K562 (cell line): ENCODE measurements around the gene KRT77. TPM values are rescaled to one million over a fixed set of nuclear protein-coding genes. Genes with fewer than 3 reads are reported as not detected.

Experiments
- CTBP1 ChIP-seq: fragments of 450-650 bp; IDR thresholded peaks from 2 replicates; pipeline ENCODE4 v1.6.1; 2016; ENCODE audit warnings: borderline replicate concordance
- ELF2 ChIP-seq: fragments of 250-450 bp; sonication (Bioruptor Pico); IDR thresholded peaks from 2 replicates; pipeline ENCODE4 v1.5.0; 2021; ENCODE audit warnings: mild to moderate bottlenecking
- FOXJ2 ChIP-seq: fragments of 200-800 bp; sonication (Bioruptor generic); IDR thresholded peaks from 2 replicates; pipeline ENCODE4 v1.6.1; 2016; ENCODE audit warnings: missing genetic modification characterization, missing compliant biosample characterization
- KLF16 ChIP-seq: IDR thresholded peaks from 2 replicates; pipeline ENCODE4 v1.6.1; 2016; ENCODE audit warnings: antibody characterized with exemption
- LEF1 ChIP-seq: fragments of 450-650 bp; IDR thresholded peaks from 2 replicates; pipeline ENCODE4 v1.6.1; 2016; ENCODE audit warnings: mild to moderate bottlenecking
- RAD21 ChIP-seq, 2 experiments: fragments of 250-450 bp in 1 of 2; fragments of 450-650 bp in 1 of 2; sonication (Bioruptor Pico) in 1 of 2; formaldehyde crosslinking in 1 of 2; IDR thresholded peaks in 1 of 2; conservative IDR thresholded peaks in 1 of 2; 2 replicates each; pipeline versions ENCODE4 v1.4.0 to v1.8.0; 2020 to 2022; ENCODE audit warnings: mild to moderate bottlenecking in 2 of 2, moderate library complexity in 1 of 2
- RBM15 ChIP-seq: fragments of 200-400 bp; formaldehyde crosslinking; IDR thresholded peaks from 2 replicates; pipeline ENCODE4 v1.6.1; 2018; ENCODE audit warnings: mild to moderate bottlenecking, low read length, moderate library complexity; ENCODE audit not compliant: insufficient read depth
- RCOR1 ChIP-seq, 2 experiments: IDR thresholded peaks; 2 replicates each; pipeline ENCODE4 v1.6.1; 2012; ENCODE audit warnings: low read depth in 2 of 2, low read length in 2 of 2, borderline replicate concordance in 1 of 2, improper control_type of control experiment in 1 of 2
- TSC22D4 ChIP-seq: fragments of 450-650 bp; IDR thresholded peaks from 2 replicates; pipeline ENCODE4 v1.6.1; 2016; ENCODE audit warnings: missing genetic modification characterization, missing biosample characterization, control low read depth
- ZNF134 ChIP-seq: fragments of 250-450 bp; sonication (Bioruptor Pico); conservative IDR thresholded peaks from 2 replicates; pipeline ENCODE4 v1.4.0; 2020
- polyA plus RNA-seq, 8 experiments: library from polyadenylated mRNA; depleted of rRNA in 4 of 8; stranded (reverse) in 5 of 8; unstranded in 3 of 8; fragments of >200 nt; fragmentation: Nextera tagmentation in 2 of 8; fragmentation: Illumina TruSeq in 1 of 8; extraction: Ambion mirVana in 2 of 8; extraction: Trizol in 1 of 8; gene quantifications; 2 replicates each; pipeline versions ENCODE4 v1.2.1 to v1.2.3, GENCODE V29; 2011 to 2014; ENCODE audit warnings: inconsistent platforms in 1 of 8, missing spikeins in 1 of 8
- total RNA-seq, 7 experiments: library from RNA; depleted of rRNA in 6 of 7; stranded (reverse); fragments of >200 nt in 6 of 7; fragmentation: Illumina TruSeq in 2 of 7; extraction: Trizol in 2 of 7; gene quantifications; 2 replicates each; pipeline versions ENCODE4 v1.2.1 to v1.2.3, GENCODE V29; 2011 to 2021; ENCODE audit warnings: low replicate concordance in 1 of 7
- TF ChIP-seq, protein P1 (sequence below), 2 experiments: fragments of 450-650 bp; formaldehyde crosslinking in 1 of 2; IDR thresholded peaks; 2 replicates each; pipeline versions ENCODE4 v1.4.0 to v1.6.1; 2014 to 2020; ENCODE audit warnings: mild to moderate bottlenecking in 2 of 2, borderline replicate concordance in 1 of 2, low read depth in 1 of 2

Gene KRT77
- total and polyA plus RNA-seq, 9 of the 15 experiments (the other 6 are each of a cell fraction or from before 2014, with no cell fraction given), result not detected

DNA sequence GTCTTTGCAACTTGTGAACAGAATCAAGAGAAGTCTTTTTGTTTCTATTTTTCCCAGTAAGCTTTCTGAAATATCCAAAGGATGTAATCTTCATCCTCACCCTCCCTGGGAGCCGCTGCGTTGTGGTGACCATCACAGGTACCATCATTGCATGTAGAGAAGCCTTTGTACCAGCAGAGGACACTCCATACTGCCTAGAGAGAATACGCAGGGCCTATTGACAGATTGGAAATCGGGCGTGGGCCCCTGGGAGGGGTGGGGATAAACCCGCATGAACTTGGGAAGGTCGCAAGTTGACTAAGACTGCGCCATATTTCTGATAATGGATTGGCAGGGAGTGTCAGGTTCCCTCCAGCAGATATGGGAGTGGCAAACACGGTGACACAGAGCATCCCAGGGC, 35.8 kb downstream of the KRT77 start (continued):
- TF ChIP-seq RAD21 (CRISPR knock-in tag; conservative IDR thresholded peaks at IDR 0.05 in 1 of 2, IDR thresholded peaks at IDR 0.05 in 1 of 2), result peak; percentile 68 to 69
- no peak for TF ChIP-seq RBM15
- TF ChIP-seq KLF16, result no peak
- no peak for TF ChIP-seq TSC22D4 (tag)
- TF ChIP-seq CTBP1, result 0 out of 2 replicates have a peak, but pooled peaks have one; percentile 21
- TF ChIP-seq, protein P1, sequence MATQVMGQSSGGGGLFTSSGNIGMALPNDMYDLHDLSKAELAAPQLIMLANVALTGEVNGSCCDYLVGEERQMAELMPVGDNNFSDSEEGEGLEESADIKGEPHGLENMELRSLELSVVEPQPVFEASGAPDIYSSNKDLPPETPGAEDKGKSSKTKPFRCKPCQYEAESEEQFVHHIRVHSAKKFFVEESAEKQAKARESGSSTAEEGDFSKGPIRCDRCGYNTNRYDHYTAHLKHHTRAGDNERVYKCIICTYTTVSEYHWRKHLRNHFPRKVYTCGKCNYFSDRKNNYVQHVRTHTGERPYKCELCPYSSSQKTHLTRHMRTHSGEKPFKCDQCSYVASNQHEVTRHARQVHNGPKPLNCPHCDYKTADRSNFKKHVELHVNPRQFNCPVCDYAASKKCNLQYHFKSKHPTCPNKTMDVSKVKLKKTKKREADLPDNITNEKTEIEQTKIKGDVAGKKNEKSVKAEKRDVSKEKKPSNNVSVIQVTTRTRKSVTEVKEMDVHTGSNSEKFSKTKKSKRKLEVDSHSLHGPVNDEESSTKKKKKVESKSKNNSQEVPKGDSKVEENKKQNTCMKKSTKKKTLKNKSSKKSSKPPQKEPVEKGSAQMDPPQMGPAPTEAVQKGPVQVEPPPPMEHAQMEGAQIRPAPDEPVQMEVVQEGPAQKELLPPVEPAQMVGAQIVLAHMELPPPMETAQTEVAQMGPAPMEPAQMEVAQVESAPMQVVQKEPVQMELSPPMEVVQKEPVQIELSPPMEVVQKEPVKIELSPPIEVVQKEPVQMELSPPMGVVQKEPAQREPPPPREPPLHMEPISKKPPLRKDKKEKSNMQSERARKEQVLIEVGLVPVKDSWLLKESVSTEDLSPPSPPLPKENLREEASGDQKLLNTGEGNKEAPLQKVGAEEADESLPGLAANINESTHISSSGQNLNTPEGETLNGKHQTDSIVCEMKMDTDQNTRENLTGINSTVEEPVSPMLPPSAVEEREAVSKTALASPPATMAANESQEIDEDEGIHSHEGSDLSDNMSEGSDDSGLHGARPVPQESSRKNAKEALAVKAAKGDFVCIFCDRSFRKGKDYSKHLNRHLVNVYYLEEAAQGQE (IDR thresholded peaks at IDR 0.05; ENCODE audit: borderline replicate concordance), result peak; percentile 54; the same call in 1 of the 2 replicates
- TF ChIP-seq, protein P1 (CRISPR knock-in tag; IDR thresholded peaks at IDR 0.05; ENCODE audit: low read depth), result no peak
- no peak for TF ChIP-seq FOXJ2 (tag)
- 0 out of 4 replicates have a peak, but pooled peaks of 1 of the 2 experiments have one; percentile 43 for TF ChIP-seq RCOR1 (IDR thresholded peaks at IDR 0.05; ENCODE audit: borderline replicate concordance in 1 of 2, low read depth in 2 of 2, low read length in 2 of 2)
- no peak for TF ChIP-seq ZNF134 (CRISPR knock-in tag)
- no peak for TF ChIP-seq ELF2 (CRISPR knock-in tag)
- no peak for TF ChIP-seq LEF1
